IMR-90 (cell line): ENCODE data around the gene APCS. TPM values are rescaled to one million over a fixed set of nuclear protein-coding genes. Genes with fewer than 3 reads are reported as not detected.

Source experiments
- ATAC-seq: fragments of 200-7000 bp; cut with Tn5 transposase; 2 replicates; pipeline ENCODE4 v1.9.1; 2020; ENCODE audit warnings: low read depth, mild to moderate bottlenecking, moderate library complexity
- BruUV-seq: library from RNA; stranded (reverse); fragments of 400-500 nt; replicated peaks from 2 replicates; lab custom pipeline; 2021; lab: Mats Ljungman, UMichigan
- CTCF ChIA-PET: fragments of 300-600 bp; formaldehyde crosslinking; extraction: SDS; loops from one replicate; lab custom pipeline; 2021; ENCODE audit warnings: antibody characterized with exemption; lab: Yijun Ruan, JAX
- POLR2A ChIA-PET: fragments of 300-600 bp; sonication (Branson Sonifier 250); formaldehyde crosslinking; loops from one replicate; lab custom pipeline; 2022; ENCODE audit warnings: antibody characterized with exemption; ENCODE audit not compliant: unreplicated experiment; lab: Charles Lee
- DNase-seq: peaks from one replicate; pipeline ENCODE4 v3.0.0; 2013
- H2AFZ ChIP-seq: replicated peaks from 2 replicates; pipeline ENCODE3; 2013; ENCODE audit warnings: low read length, mild to moderate bottlenecking; ENCODE audit not compliant: poor library complexity
- H2AK5ac ChIP-seq: 2 replicates; pipeline ENCODE4 v1.6.1; 2013; ENCODE audit warnings: low read depth, low read length, inconsistent platforms
- H2AK9ac ChIP-seq: replicated peaks from 2 replicates; pipeline ENCODE3; 2013; ENCODE audit warnings: mild to moderate bottlenecking, low read depth, low read length, moderate library complexity; ENCODE audit not compliant: poor library complexity
- H2BK120ac ChIP-seq: 2 replicates; pipeline ENCODE4 v1.6.1; 2013; ENCODE audit warnings: low read depth, low read length, inconsistent platforms
- H2BK15ac ChIP-seq: 3 replicates; pipeline ENCODE4 v1.6.1; 2013; ENCODE audit warnings: low read depth, low read length, inconsistent platforms
- H2BK20ac ChIP-seq: 2 replicates; pipeline ENCODE4 v1.6.1; 2013; ENCODE audit warnings: low read depth, mild to moderate bottlenecking, inconsistent platforms, low read length, moderate library complexity
- H2BK5ac ChIP-seq: 2 replicates; pipeline ENCODE4 v1.6.1; 2013; ENCODE audit warnings: mild to moderate bottlenecking, low read depth, low read length, inconsistent platforms; ENCODE audit not compliant: poor library complexity, severe bottlenecking
- H3K14ac ChIP-seq: replicated peaks from 2 replicates; pipeline ENCODE4 v1.6.1; 2013; ENCODE audit warnings: low read depth, low read length, inconsistent platforms
- H3K18ac ChIP-seq: 2 replicates; pipeline ENCODE4 v1.6.1; 2013; ENCODE audit warnings: low read depth, low read length, control low read depth
- H3K23ac ChIP-seq: 2 replicates; pipeline ENCODE4 v1.6.1; 2013; ENCODE audit warnings: low read depth, low read length, inconsistent platforms
- H3K27ac ChIP-seq: 2 replicates; pipeline ENCODE4 v1.5.1; 2013; ENCODE audit warnings: mild to moderate bottlenecking, control low read depth, low read length; ENCODE audit not compliant: insufficient read depth
- H3K27me3 ChIP-seq: 2 replicates; pipeline ENCODE4 v1.6.1; 2013; ENCODE audit warnings: low read length; ENCODE audit not compliant: control insufficient read depth, insufficient read depth
- H3K36me3 ChIP-seq: 2 replicates; pipeline ENCODE4 v1.6.1; 2013; ENCODE audit warnings: low read length, mixed read lengths; ENCODE audit not compliant: control insufficient read depth, insufficient read depth
- H3K4ac ChIP-seq: 2 replicates; pipeline ENCODE4 v1.6.1; 2013; ENCODE audit warnings: low read depth, low read length, inconsistent platforms
- H3K4me1 ChIP-seq: 2 replicates; pipeline ENCODE4 v1.6.1; 2013; ENCODE audit warnings: low read length, mixed read lengths; ENCODE audit not compliant: control insufficient read depth, insufficient read depth
- H3K4me2 ChIP-seq: 2 replicates; pipeline ENCODE4 v1.6.1; 2013; ENCODE audit warnings: low read depth, mild to moderate bottlenecking, control low read depth, low read length, moderate library complexity
- H3K4me3 ChIP-seq: 2 replicates; pipeline ENCODE4 v1.5.1; 2013; ENCODE audit warnings: low read depth, mild to moderate bottlenecking, control low read depth, low read length, moderate library complexity; ENCODE audit not compliant: insufficient read depth
- H3K56ac ChIP-seq: 2 replicates; pipeline ENCODE4 v1.6.1; 2013; ENCODE audit warnings: low read length, inconsistent platforms; ENCODE audit not compliant: insufficient read depth; ENCODE audit errors: extremely low read depth
- H3K79me1 ChIP-seq, 2 experiments: 2 replicates each; pipeline ENCODE4 v1.6.1; 2013; ENCODE audit warnings: low read length in 2 of 2, inconsistent platforms in 1 of 2, low read depth in 1 of 2
- H3K9ac ChIP-seq: 2 replicates; pipeline ENCODE4 v1.6.1; 2013; ENCODE audit warnings: low read depth, low read length, control low read depth
- H3K9me1 ChIP-seq: 2 replicates; pipeline ENCODE4 v1.6.1; 2013; ENCODE audit warnings: low read length, inconsistent platforms; ENCODE audit not compliant: insufficient read depth
- H3K9me3 ChIP-seq: 2 replicates; pipeline ENCODE4 v1.6.1; 2013; ENCODE audit warnings: low read length; ENCODE audit not compliant: control insufficient read depth, insufficient read depth
- H4K20me1 ChIP-seq: 2 replicates; pipeline ENCODE4 v1.6.1; 2013; ENCODE audit warnings: low read length, inconsistent platforms; ENCODE audit not compliant: insufficient read depth
- H4K5ac ChIP-seq: 2 replicates; pipeline ENCODE4 v1.6.1; 2013; ENCODE audit warnings: mild to moderate bottlenecking, low read depth, low read length, control low read depth
- H4K8ac ChIP-seq, 2 experiments: 2 replicates each; pipeline ENCODE4 v1.6.1; 2013; ENCODE audit warnings: low read depth in 2 of 2, low read length in 2 of 2, control low read depth in 1 of 2, inconsistent platforms in 1 of 2
- H4K91ac ChIP-seq: 2 replicates; pipeline ENCODE4 v1.6.1; 2013; ENCODE audit warnings: low read depth, low read length, inconsistent platforms; ENCODE audit not compliant: insufficient read depth
- BHLHE40 ChIP-seq: fragments of 150-350 bp; IDR thresholded peaks from 2 replicates; pipeline ENCODE4 v1.6.1; 2016; ENCODE audit warnings: mild to moderate bottlenecking, low read depth, low read length
- CEBPB ChIP-seq: IDR thresholded peaks from 2 replicates; pipeline ENCODE4 v1.6.1; 2012; ENCODE audit warnings: low read depth, low read length, improper control_type of control experiment
- CHD1 ChIP-seq: IDR thresholded peaks from 2 replicates; pipeline ENCODE4 v1.6.1; 2012; ENCODE audit warnings: low read depth, low read length, improper control_type of control experiment
- CTCF ChIP-seq: conservative IDR thresholded peaks from 2 replicates; pipeline ENCODE4 v1.5.1; 2012; ENCODE audit warnings: mild to moderate bottlenecking, low read depth, low read length, improper control_type of control experiment
- FOS ChIP-seq: fragments of 150-350 bp; IDR thresholded peaks from 2 replicates; pipeline ENCODE4 v1.6.1; 2016; ENCODE audit warnings: low read depth, low read length
- MAFK ChIP-seq: IDR thresholded peaks from 2 replicates; pipeline ENCODE4 v1.6.1; 2012; ENCODE audit warnings: low read depth, low read length, improper control_type of control experiment
- MAZ ChIP-seq: IDR thresholded peaks from 2 replicates; pipeline ENCODE4 v1.6.1; 2012; ENCODE audit warnings: low read depth, mild to moderate bottlenecking, low read length, improper control_type of control experiment, moderate library complexity, borderline replicate concordance
- MXI1 ChIP-seq: IDR thresholded peaks from 2 replicates; pipeline ENCODE4 v1.6.1; 2012; ENCODE audit warnings: low read depth, mild to moderate bottlenecking, low read length, moderate library complexity, borderline replicate concordance
- NFE2L2 ChIP-seq: fragments of 150-350 bp; IDR thresholded peaks from 2 replicates; pipeline ENCODE4 v1.6.1; 2016; ENCODE audit warnings: low read depth, mild to moderate bottlenecking, low read length
- POLR2A ChIP-seq: IDR thresholded peaks from 2 replicates; pipeline ENCODE4 v1.6.1; 2012; ENCODE audit warnings: mild to moderate bottlenecking, low read depth, low read length
- RAD21 ChIP-seq: IDR thresholded peaks from 2 replicates; pipeline ENCODE4 v1.6.1; 2012; ENCODE audit warnings: low read length, improper control_type of control experiment
- RCOR1 ChIP-seq: IDR thresholded peaks from 2 replicates; pipeline ENCODE4 v1.6.1; 2012; ENCODE audit warnings: mild to moderate bottlenecking, low read length, improper control_type of control experiment; ENCODE audit not compliant: insufficient replicate concordance
- RFX5 ChIP-seq: IDR thresholded peaks from 2 replicates; pipeline ENCODE4 v1.8.0; 2012; ENCODE audit warnings: low read depth, mild to moderate bottlenecking, low read length, moderate library complexity
- SMC3 ChIP-seq: fragments of 150-350 bp; IDR thresholded peaks from 2 replicates; pipeline ENCODE4 v1.6.1; 2016; ENCODE audit warnings: low read depth, mild to moderate bottlenecking, antibody characterized with exemption, low read length, moderate library complexity
- USF2 ChIP-seq: fragments of 150-350 bp; IDR thresholded peaks from 2 replicates; pipeline ENCODE4 v1.6.1; 2017; ENCODE audit warnings: mild to moderate bottlenecking, antibody characterized with exemption, low read length, low read depth
- WGBS, 2 experiments: methylation state at CpG; one replicate each; pipeline versions ENCODE4 v1.1.5 to v1.1.7; 2013; ENCODE audit warnings: missing lambda C conversion rate in 2 of 2; ENCODE audit not compliant: insufficient read length in 1 of 2; ENCODE audit errors: extremely low coverage in 2 of 2; 5-methylcytosine and 5-hydroxymethylcytosine counted together
- dilution Hi-C: fragments of 300-500 bp; cut with HindIII; formaldehyde crosslinking; loops from one replicate; pipeline ENCODE4 v1.14.3; 2018; ENCODE audit warnings: low sequenced_read_pairs; ENCODE audit not compliant: unreplicated experiment
- in situ Hi-C: fragments of 300-500 bp; cut with MboI; formaldehyde crosslinking; loops from 3 replicates; pipeline ENCODE4 v1.14.3; 2019; ENCODE audit warnings: low sequenced_read_pairs, inconsistent platforms, mixed read lengths
- intact Hi-C: fragments of 100-400 bp; cut with micrococcal nuclease; formaldehyde crosslinking; loops from 2 replicates; pipeline ENCODE4 v1.10.0; 2022
- polyA plus RNA-seq, 3 experiments: library from polyadenylated mRNA; depleted of rRNA; stranded (reverse); fragments of >200 nt; gene quantifications; 2 replicates each; pipeline ENCODE4 v1.2.3, GENCODE V29; 2012; ENCODE audit warnings: low replicate concordance in 1 of 3
- total RNA-seq: library from RNA; depleted of rRNA; stranded (reverse); fragments of >200 nt; gene quantifications from 2 replicates; pipeline ENCODE4 v1.2.3, GENCODE V29; 2012
- TF ChIP-seq, protein P1 (sequence below): fragments of 150-350 bp; IDR thresholded peaks from 2 replicates; pipeline ENCODE4 v1.6.1; 2016; ENCODE audit warnings: low read depth, mild to moderate bottlenecking, low read length, moderate library complexity, borderline replicate concordance

The APCS gene
- total and polyA plus RNA-seq, 2 of the 4 experiments (the other 2 are of a cell fraction), result not detected

DNA sequence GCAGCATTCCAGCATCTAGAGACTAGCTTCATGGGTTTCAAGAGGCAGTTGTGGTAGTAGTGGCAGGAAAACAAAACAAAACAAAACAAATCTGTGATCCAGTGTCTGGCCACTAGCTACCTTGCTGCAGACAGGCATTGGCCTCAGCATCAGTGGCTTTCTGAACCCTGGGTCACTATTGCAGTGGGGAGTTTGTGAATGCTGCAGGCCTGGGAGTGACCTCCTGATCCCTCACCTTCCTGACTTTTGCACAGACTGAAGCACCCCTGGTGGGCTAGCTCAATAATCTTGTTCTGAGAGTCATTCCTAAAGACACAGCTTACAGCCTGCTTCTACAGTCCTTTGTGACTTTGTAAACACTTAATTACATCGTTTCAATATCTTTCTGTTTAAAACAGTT is 24.9 kb upstream of the APCS start:
- POLR2A ChIA-PET, result no interaction called here
- no peak overlapping the region for H3K18ac ChIP-seq
- H3K4me2 ChIP-seq, result no peak overlapping the region
- no peak overlapping the region for H4K8ac ChIP-seq
- no peak overlapping the region for H3K9ac ChIP-seq
- H4K91ac ChIP-seq, result no peak overlapping the region
- H2AFZ ChIP-seq, result no peak overlapping the region
- no peak overlapping the region for H3K27ac ChIP-seq
- intact Hi-C loops, result no loop called here
- H3K27me3 ChIP-seq, result no peaks in the 10 kb centered on the region
- H3K4me3 ChIP-seq, result no peak overlapping the region
- H2AK9ac ChIP-seq, result no peak overlapping the region
- no peak overlapping the region for H3K56ac ChIP-seq
- H2AK5ac ChIP-seq, result no peak overlapping the region
- no peaks in the 10 kb centered on the region for H3K79me1 ChIP-seq
- ATAC-seq (no peak), DNase-seq (no peak)
- TF ChIP-seq SMC3, result no peak
- TF ChIP-seq RCOR1, result no peak
- no peak for TF ChIP-seq RFX5
- no peak for TF ChIP-seq NFE2L2
- TF ChIP-seq CEBPB, result no peak
- no peak for TF ChIP-seq FOS
- TF ChIP-seq MXI1, result no peak
- TF ChIP-seq POLR2A, result no peak
- no peak for TF ChIP-seq CHD1
- TF ChIP-seq, protein P1, sequence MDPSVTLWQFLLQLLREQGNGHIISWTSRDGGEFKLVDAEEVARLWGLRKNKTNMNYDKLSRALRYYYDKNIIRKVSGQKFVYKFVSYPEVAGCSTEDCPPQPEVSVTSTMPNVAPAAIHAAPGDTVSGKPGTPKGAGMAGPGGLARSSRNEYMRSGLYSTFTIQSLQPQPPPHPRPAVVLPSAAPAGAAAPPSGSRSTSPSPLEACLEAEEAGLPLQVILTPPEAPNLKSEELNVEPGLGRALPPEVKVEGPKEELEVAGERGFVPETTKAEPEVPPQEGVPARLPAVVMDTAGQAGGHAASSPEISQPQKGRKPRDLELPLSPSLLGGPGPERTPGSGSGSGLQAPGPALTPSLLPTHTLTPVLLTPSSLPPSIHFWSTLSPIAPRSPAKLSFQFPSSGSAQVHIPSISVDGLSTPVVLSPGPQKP, result no peak
- TF ChIP-seq BHLHE40, result no peak
- TF ChIP-seq RAD21, result no peak
- TF ChIP-seq MAFK, result no peak
- no peak for TF ChIP-seq MAZ
- TF ChIP-seq CTCF, result no peak
- TF ChIP-seq USF2, result no peak
- no peak overlapping the region for H3K4ac ChIP-seq
- H3K9me1 ChIP-seq, result no peaks in the 10 kb centered on the region
- no peak overlapping the region for H2BK120ac ChIP-seq
- H2BK20ac ChIP-seq, result no peak overlapping the region
- no peaks in the 10 kb centered on the region for H3K36me3 ChIP-seq
- no peak overlapping the region for H4K5ac ChIP-seq
- CTCF ChIA-PET, result no interaction called here
- H4K20me1 ChIP-seq, result no peaks in the 10 kb centered on the region
- no peak overlapping the region for H2BK5ac ChIP-seq
- no peaks in the 10 kb centered on the region for H3K9me3 ChIP-seq
- in situ Hi-C loops, result no loop called here
- H2BK15ac ChIP-seq, result no peak overlapping the region
- H3K4me1 ChIP-seq, result no peaks in the 10 kb centered on the region
- dilution Hi-C loops, result no loop called here
- no TSS peak for BruUV-seq
- WGBS, 2 experiments, result no CpG with 5 or more reads among the region's 1 CpG
- no peak overlapping the region for H3K23ac ChIP-seq
- H3K14ac ChIP-seq, result no peak overlapping the region
